ENCODE measurements around the gene TASP1.
A peak's percentile ranks its signal among the peaks of the same experiment; 100 is the strongest.
"Not testable (repeated sequence)": the region's sequence is repeated elsewhere in the genome, so short reads cannot be mapped to it uniquely, and the experiment has no call there.

The TASP1 gene

DNA sequence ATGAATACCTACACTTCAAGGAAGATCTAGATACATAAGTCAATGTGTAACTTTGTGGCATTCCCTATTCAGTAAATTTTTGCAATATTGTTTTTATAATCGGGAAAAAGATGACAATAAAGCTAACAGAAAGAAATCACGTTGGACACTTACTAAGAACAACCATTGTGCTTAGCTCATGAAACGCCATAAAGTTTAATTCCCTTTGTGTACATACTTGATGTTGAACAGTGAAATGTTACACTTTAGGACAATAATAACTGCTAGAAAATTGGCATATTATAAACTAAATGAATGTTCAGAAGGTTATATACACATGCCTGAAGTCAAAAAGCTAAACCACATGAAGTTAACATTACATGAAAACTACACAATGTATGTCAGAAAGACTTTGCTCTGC lies 153.2 kb downstream of the TASP1 start:
- no peak for DNase-seq

DNA sequence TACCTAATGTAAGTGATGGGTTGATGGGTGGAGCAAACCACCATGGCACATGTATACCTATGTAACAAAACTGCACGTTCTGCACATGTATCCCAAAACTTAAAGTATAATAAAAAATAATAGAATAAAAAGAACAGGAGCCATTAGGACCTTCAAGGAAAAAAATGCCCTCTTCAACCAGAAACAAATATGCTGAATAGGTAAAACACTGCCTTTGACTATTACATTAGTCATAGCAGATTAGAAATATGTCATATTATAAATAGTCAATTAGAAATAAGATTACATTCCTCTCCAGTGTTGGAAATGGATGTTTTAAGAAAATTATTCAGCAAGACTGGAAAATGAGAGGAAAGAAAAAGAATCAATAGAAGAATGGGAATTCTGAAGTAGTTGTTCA lies 153.7 kb downstream of the TASP1 start:
- not testable (repeated sequence) for DNase-seq

DNA sequence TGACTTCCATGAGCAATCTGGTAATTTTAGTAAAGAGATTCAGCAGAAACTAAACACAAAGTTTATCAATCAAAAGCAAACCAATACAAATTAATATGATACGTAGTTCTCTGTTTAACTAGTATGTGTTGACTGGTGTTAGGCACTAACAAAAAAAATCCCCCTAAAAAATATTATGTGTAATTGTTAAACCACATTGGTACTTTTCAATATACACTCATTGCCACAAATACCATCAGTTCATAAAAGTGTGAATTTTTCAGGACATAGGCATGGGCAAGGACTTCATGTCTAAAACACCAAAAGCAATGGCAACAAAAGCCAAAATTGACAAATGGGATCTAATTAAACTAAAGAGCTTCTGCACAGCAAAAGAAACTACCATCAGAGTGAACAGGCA lies 155.3 kb downstream of the TASP1 start:
- not testable (repeated sequence) for DNase-seq

DNA sequence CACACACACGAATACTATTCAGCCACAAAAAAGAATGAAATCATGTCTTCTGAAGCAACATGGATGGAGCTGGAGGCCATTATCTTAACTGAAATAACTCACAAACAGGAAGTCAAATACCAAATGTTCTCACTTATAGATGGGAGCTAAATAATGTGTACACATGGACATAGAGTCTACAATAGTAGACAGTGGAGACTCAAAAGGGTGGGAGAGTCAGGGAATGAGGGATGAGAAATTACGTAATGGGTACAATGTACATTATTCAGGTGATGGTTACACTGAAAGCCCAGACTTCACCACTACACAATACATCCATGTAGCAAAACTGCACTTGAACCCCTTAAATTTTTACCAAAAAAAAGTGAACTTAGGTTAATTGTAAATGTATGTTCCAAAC lies 160.4 kb downstream of the TASP1 start:
- DNase-seq: no peak

DNA sequence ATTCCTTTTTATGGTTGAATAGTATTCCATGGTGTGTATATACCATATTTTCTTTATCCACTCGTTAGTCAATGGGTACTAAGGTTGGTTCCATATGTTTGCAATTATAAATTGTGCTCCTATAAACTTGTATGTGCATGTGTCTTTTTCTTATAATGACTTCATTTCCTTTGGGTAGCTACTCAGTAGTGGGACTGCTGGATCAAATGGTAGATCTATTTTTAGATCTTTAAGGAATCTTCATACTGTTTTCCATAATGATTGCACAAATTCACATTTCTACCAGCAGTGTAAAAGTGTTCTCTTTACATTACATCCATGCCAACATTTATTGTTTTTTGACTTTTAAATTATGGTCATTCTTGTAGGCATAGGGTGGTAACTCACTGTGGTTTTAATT lies 164.3 kb downstream of the TASP1 start:
- no peak for DNase-seq

DNA sequence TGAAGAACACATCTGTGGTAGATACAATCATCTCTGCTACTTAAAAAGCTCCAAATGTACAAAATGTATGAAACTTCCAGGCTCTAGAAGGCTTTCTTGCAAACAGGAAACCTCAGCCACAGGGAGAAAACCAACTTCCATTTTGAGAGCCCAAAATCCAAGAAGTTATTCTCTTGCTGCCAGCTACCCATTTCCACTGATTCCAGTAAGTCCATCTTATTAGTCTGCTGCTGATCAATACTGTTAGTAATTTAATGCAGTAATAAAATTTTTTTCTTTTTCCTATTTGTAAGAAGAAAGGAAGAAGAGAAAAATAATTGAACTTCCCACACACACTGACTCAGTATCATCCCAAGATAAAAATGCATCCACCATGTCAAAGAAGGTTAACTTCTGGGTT lies 169.5 kb downstream of the TASP1 start:
- DNase-seq: no peak

DNA sequence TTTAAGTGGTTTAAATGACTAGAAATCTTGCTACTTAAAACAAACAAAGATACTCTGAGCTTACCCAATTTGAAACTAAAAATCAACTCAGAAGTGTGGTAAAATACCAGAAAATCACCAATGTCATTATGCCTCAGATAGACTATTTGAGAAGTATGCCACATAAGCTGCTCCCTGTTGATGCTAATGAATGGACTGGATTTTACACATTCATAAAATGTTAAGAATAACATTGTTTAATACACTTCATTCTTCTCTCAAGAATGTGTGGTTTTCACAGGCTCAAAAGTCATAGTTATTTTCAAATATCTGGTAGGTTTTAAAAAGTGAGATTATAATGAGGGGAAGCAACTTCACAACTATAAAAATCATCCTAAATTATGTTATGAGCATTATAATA lies 170.6 kb downstream of the TASP1 start:
- no peak for DNase-seq

DNA sequence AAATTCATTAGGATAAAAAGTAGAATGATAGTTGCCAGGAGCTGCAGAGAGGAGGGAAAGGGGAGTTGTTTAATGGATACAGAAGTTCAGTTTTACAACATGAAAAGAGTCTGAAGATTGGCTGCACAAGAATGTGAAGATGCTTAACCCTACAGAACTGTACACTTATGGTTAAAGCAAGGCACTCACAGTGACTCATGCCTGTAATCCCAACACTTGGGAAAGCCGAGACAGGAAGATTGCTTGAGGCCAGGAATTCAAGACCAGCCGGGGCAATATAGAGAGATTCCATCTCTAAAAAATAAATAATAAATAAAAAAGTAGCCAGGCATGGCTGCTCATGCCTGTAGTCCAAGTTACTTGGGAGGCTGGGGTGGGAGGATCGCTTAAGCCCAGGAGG lies 174.0 kb downstream of the TASP1 start:
- DNase-seq: no peak

DNA sequence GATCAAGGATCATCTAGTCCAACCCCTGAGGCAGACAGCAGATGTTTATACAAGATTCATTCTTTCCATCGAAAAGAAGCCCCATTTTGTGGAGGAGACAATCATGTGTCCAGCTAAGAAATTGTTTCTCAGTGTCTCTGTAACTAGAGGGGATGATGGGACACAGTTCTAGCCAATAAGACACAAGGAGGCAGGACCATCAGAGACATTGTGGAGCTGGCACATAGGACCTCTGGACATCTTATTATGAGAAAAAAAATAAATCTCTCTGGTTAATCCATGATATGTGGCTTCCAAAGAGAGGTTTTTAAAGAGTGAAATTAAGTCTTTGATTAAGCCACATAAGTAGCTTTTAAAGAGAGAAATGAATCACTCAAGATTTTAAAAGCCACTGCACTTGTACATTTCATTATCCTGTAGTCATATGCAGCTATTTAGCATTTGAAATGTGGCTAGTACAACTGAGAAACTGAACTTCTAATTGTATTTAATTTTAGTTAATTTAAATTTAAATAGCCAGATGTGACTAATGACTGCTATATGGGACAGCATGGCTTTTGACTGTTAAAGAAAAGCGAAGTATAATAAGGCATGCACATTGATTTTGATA lies 176.8 kb downstream of the TASP1 start:
- no peak for DNase-seq

DNA sequence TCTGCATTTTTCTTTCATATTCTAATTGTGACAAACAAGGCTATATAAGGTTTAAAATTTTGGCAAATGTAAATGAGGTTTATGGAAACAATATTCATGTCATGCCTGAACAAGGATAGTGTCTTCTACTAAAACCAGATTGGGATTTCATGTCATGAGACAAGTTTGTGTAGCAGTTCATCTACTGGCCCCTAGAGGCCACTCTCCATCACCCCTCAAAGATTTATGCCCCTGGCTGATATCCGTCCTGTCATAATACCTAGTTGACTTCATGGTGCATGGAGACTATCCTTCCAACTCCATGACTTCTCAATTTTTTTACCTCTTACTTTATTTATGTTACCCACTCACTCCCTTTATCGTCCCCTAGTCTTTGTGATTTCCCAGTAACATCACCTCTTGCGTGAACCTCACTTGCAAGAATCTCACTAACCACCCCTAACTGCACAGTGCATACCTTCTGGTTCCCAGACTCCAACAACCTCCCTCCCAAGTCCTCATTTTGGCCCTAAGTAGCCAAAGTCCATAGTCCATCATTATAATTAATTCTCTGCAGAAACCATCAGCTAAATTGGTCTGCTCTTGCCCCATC lies 179.8 kb downstream of the TASP1 start:
- peak in 1 of 2 donors; percentile 14 for DNase-seq

DNA sequence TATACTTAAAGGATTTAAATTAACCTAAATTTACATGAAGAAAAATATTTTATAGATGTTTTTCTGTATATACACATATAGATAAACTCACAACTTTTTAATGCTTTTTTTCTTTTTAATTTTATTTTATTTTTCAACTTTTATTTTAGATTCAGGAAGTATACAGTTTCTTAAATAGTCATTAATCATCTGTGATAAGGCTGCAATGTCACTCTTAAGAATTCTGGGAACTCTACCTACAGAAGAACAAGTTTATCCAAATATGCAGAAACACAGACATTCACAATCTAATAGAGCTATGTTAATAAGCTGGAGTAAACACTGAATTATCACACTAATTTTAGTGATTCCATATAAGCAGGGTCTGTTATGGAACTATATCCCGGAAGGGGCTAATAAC lies 181.2 kb downstream of the TASP1 start:
- no peak for DNase-seq

DNA sequence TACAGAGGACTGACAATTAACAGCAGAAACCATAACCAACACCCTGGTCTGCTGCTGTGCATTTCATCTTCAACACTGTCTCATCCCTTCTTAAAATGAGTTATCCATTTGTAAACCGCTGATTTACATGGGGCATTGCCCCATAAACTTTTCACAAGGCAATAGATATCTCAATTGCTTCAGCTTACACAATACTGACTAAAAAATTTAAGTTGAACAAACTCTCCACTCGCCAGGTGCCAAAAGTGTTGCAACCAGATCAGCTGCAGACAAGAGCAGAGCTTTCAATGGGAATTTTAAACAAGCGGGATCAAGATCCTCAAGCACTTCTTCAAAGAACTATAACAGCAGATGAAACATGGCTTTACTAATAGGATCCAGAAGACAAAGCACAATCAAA lies 183.0 kb downstream of the TASP1 start:
- no peak for DNase-seq

DNA sequence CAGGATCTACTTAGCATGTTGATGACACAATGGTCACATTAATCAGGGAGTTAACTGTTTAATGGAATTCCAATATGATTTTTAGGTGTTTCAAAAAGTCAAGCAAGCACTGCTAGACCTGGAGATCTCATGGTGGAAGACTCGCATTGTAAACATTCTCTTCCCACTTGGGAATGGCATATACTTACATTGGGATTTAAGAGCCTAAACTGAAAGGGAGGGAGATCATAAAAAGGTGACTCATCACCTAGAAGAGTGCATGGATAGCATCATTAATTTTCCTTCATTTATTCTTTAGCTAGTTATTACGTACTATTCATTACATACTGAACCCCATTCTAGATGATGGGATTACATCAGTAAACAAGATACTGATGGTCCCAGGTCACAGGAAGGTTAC lies 185.4 kb downstream of the TASP1 start:
- no peak for DNase-seq

DNA sequence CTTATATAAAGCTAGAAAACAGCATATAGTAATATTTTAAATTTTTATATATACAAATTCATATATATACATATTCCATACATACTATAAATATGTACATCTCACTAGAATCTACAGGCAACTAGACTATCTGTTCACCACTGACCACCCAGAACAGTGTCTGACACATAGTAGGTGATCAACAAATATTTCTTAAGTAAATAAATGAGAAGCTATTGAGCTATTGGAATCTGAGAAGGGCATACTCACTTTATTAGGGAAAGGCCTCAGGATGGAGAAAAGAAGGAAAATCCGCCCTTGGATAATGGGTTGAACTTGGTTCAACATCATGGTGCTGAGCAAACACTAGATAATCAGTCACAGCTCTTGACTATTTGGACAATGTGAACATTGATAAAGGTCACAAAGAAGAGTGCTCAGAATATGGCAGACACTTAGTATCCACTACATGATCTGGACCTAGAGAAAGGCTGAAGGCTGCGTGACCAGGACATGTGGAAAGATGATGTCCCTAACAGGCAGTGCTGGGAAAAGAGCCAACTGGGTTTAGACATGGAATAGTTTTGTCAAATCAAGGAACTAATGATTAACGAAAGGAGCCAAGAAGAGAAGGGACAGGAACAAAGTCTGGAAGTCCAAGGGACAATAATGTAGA lies 186.1 kb downstream of the TASP1 start:
- DNase-seq: no peak

DNA sequence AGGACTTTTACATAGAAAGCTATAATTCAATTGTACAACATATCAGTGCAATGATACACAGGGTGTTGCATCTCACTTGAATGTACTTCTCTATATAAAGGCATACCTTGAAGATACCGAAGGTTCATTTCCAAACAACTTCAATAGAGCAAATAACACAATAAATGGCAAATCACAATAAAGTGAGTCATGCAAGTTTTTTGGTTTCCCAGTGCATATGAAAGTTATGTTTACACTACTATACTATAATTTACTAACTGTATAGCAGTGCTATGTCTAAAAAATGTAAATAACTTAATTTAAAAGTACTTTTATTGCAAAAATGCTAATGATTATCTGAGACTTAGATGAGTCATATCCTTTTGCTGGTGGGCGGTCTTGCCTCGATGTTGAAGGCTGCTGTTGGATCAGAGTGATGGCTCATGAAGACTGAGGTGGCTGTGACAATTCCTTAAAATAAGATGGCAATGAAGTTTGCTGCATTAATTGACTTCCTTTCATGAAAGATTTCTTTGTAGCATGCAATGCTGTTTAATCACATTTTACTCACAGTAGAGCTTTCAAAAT lies 188.8 kb downstream of the TASP1 start:
- DNase-seq: no peak

DNA sequence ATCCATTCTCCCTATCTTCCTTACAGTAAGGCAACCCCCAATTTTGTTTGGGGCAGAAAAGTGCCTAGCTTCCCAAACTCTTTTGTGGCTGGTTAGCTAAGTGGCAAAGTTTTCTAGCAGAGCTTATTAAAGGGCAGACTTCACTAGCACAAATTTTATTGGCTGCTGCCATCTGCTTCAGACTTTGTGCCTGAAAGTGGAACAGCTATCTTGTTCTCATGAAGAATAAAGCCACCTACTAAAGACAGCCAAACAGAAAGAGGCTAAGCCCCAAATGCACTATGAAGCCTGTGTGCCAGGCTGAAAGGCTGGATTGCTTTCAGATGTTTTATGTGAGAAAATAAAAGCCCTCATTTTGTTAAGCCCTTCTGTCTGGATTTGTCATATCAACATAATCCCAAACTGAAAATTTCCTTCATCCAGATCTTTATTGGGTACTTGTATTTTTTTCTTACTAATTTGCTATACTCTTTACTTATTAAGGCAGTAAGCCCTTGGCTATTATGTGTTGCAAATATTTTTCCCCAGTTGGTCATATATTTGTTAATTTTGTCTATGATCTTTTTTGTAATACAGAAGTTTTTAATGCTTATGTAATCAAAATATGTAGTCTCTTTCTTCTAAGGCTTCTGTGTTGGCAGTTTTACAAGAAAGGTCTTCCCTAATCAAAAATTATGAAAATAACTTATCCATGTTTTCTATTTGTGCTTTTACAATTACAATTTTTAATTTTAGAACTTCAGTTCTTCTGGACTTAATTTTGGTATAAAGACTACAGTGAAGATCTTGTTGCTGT lies 191.1 kb downstream of the TASP1 start:
- DNase-seq: no peak

DNA sequence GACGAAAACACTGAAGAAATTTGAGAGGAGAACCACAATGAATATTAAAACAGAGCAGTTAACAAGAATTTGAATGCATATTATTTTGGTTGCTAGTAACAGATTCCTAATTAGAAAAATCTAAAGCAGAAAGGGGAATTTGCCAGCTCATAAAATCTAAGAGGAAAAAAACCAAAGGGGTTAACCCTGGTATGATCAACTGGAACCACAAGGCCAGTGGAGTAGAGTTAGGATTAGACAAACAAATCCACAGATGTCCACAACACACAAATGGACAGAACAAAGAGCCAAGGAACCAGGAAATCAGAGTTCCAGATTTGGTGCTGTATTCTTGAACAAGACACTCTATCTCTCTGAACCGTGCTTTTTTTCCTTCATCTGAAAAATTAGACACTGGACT lies 195.0 kb downstream of the TASP1 start:
- DNase-seq: no peak

DNA sequence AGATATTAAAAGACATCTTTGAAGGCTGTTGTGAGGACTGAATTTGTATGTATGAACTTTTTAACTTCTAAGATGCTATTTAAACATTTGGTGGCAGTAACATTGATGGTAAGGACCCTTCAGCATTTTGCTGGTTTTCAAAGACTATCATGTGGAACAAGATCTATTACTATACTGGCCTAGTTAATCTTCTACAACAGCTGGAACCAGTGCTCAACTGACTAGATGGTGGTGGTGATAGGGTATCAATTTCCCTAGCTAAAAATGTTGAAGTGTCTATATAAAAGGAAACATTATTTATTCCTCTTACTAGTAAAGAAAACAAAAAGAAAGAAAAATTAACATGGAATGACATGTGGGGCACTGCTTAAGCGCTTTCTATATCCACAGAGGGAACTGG lies 195.7 kb downstream of the TASP1 start:
- no peak for DNase-seq

DNA sequence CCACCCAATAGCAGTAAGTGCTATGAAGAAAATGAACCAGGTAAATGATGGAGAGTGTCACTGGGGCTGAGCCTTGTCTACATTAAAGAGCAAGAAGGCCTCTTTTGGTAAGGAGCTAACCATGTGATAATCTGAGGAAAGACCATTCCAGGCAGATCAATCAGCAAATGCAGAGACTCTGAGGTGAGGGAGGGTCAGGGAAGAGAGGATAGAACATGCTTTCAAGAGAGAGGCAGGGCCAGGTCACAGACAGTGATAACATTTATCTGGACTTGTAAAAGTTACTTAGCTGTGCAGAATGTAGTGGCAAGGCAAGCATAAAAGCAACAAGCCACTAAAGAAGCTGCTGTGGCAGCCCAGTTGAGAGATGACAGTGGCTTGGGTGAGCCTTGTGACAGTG lies 197.3 kb downstream of the TASP1 start:
- DNase-seq: no peak

DNA sequence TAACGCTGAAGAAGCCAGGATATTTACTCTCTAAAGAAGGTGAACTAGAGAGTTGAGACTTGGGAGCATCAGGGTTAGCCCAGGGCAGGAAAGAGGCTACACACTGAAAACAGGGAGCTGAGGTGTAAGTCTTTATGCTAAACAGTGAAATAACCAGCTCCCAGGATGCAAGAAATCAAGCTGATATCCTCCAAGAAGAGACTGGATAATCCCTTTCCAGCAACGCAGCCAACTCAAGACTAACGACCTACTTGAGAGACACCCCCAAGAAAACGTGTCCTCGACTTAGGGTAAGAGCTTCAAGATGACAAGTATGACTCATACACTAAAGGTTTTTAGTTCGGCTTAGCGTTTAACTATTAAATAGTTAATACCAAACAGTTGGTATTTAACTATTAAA lies 202.2 kb downstream of the TASP1 start:
- DNase-seq: no peak

DNA sequence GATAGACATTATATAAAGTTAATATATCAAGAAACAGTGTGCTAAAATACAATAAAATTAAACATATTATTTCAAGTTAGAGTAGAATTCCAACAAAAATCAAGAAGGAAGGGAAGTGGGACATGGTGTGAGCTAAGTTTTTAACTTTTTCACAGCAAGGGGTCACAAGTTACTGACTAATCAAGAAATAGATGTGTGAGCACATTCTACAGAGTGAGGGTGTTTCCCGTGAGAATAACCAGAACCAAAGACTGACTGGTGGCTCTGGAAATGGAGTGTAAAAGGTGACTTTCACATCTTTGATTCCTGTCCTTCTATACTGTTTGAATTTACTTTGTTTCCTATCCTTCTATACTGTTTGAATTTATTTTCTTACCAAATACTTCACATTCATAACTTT lies 206.6 kb downstream of the TASP1 start:
- no peak for DNase-seq

DNA sequence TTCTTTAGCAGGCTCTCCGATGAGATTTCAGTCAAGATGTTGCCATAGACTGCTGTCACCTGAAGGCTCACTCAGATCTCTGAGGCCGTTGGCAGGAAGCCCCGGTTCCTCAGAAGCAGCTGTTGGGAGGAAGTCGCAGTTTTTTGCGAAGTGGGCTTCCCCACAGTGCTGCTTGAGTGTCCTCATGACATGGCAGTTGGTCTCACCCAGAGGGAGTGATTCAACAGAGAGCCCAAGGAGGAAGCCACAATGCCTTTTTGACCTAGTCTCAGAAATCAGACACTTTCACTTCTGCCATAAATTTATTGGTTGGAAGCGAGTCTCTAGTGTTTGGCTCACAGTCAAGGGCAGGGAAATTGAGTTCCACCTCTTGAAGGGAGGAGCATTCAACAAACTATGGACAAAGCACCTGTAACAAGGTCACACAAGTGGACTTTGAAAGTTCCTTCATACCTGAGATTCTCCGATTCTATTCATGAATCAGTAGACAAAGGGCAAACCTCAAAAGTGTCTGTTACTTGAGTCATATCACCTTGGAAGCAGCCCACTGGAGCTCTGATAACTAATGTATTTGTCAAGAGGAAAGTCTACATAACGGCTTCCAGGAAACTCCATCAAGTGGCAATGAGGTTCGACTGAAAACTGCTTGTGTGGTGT lies 208.3 kb downstream of the TASP1 start:
- DNase-seq: no peak

DNA sequence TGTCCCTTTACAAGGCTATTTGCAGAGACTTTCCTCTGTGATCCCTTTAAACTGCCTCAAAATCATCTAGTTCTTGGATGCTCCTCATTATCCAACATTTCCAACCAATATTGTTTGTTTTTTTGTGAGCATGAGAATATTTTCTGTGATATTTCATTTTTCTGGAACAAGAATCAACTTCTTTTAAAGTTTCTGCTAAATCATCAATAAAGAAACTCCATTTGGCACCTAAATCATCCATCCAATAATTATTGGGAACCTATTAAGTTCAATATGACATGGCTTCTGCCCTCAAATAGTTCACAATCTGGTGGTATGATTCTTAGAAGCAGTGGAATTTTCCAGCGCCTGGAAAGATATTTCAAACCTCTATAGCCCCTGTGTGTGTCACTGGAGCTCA lies 210.0 kb downstream of the TASP1 start:
- DNase-seq: no peak

Measured in CD4-positive, alpha-beta T cell treated with Interferon alpha-2 for 1 hour (primary cell).